HEK293 (cell line): Measurements from ENCODE around the gene SCNN1A.

Experiments
- ATF2 ChIP-seq: fragments of 450-650 bp; formaldehyde crosslinking; IDR thresholded peaks from 2 replicates; pipeline ENCODE4 v1.5.1; 2016; ENCODE audit warnings: missing biosample characterization, missing genetic modification characterization, low read depth
- BCL11B ChIP-seq: fragments of 450-650 bp; formaldehyde crosslinking; IDR thresholded peaks from 2 replicates; pipeline ENCODE4 v1.5.1; 2016; ENCODE audit warnings: low read depth, missing biosample characterization, missing genetic modification characterization
- FEZF1 ChIP-seq: fragments of 450-650 bp; formaldehyde crosslinking; IDR thresholded peaks from 2 replicates; pipeline ENCODE4 v1.5.1; 2016; ENCODE audit warnings: missing biosample characterization, missing genetic modification characterization
- GLIS2 ChIP-seq: fragments of 450-650 bp; formaldehyde crosslinking; IDR thresholded peaks from 2 replicates; pipeline ENCODE4 v1.5.1; 2016; ENCODE audit warnings: missing biosample characterization, missing genetic modification characterization
- HOXA7 ChIP-seq: sonication (generic); formaldehyde crosslinking; IDR thresholded peaks from 2 replicates; pipeline ENCODE4 v1.8.1; 2022; ENCODE audit warnings: missing genetic modification reagents, borderline replicate concordance
- KLF7 ChIP-seq: fragments of 450-650 bp; formaldehyde crosslinking; IDR thresholded peaks from 2 replicates; pipeline ENCODE4 v1.5.1; 2016; ENCODE audit warnings: missing biosample characterization, missing genetic modification characterization, borderline replicate concordance
- KLF8 ChIP-seq: fragments of 450-650 bp; formaldehyde crosslinking; IDR thresholded peaks from 2 replicates; pipeline ENCODE4 v1.5.1; 2016; ENCODE audit warnings: missing biosample characterization, missing genetic modification characterization
- SP2 ChIP-seq: fragments of 450-650 bp; formaldehyde crosslinking; IDR thresholded peaks from 2 replicates; pipeline ENCODE4 v1.5.1; 2016; ENCODE audit warnings: missing biosample characterization, missing genetic modification characterization
- ZBTB1 ChIP-seq: fragments of 450-650 bp; formaldehyde crosslinking; IDR thresholded peaks from 2 replicates; pipeline ENCODE4 v1.5.1; 2016; ENCODE audit warnings: missing biosample characterization, missing genetic modification characterization
- ZBTB8A ChIP-seq: fragments of 450-650 bp; formaldehyde crosslinking; IDR thresholded peaks from 2 replicates; pipeline ENCODE4 v1.5.1; 2016; ENCODE audit warnings: missing biosample characterization, missing genetic modification characterization
- ZNF10 ChIP-seq: fragments of 450-650 bp; formaldehyde crosslinking; IDR thresholded peaks from 2 replicates; pipeline ENCODE4 v1.5.1; 2017; ENCODE audit warnings: missing biosample characterization, missing genetic modification characterization
- ZNF140 ChIP-seq: fragments of 450-650 bp; formaldehyde crosslinking; IDR thresholded peaks from 2 replicates; pipeline ENCODE4 v1.5.1; 2016; ENCODE audit warnings: missing biosample characterization, missing genetic modification characterization
- ZNF175 ChIP-seq: fragments of 450-650 bp; formaldehyde crosslinking; IDR thresholded peaks from 2 replicates; pipeline ENCODE4 v1.5.1; 2016; ENCODE audit warnings: missing biosample characterization, missing genetic modification characterization
- ZNF202 ChIP-seq: fragments of 450-650 bp; formaldehyde crosslinking; IDR thresholded peaks from 2 replicates; pipeline ENCODE4 v1.5.1; 2016; ENCODE audit warnings: missing biosample characterization, missing genetic modification characterization, borderline replicate concordance
- ZNF214 ChIP-seq: fragments of 450-650 bp; formaldehyde crosslinking; IDR thresholded peaks from 2 replicates; pipeline ENCODE4 v1.5.1; 2017; ENCODE audit warnings: missing biosample characterization, mild to moderate bottlenecking, missing genetic modification characterization, borderline replicate concordance
- ZNF292 ChIP-seq: fragments of 450-650 bp; formaldehyde crosslinking; IDR thresholded peaks from 2 replicates; pipeline ENCODE4 v1.5.1; 2016; ENCODE audit warnings: low read depth, missing biosample characterization, missing genetic modification characterization, borderline replicate concordance
- ZNF366 ChIP-seq: fragments of 450-650 bp; formaldehyde crosslinking; conservative IDR thresholded peaks from 2 replicates; pipeline ENCODE4 v1.5.1; 2016; ENCODE audit warnings: missing biosample characterization, missing genetic modification characterization
- ZNF37A ChIP-seq: fragments of 450-650 bp; IDR thresholded peaks from 2 replicates; pipeline ENCODE4 v1.5.1; 2018; ENCODE audit warnings: missing biosample characterization, missing genetic modification characterization
- ZNF394 ChIP-seq: fragments of 450-650 bp; formaldehyde crosslinking; IDR thresholded peaks from 2 replicates; pipeline ENCODE4 v1.5.1; 2016; ENCODE audit warnings: missing biosample characterization, missing genetic modification characterization, mild to moderate bottlenecking, moderate library complexity, borderline replicate concordance
- ZNF423 ChIP-seq: fragments of 450-650 bp; formaldehyde crosslinking; IDR thresholded peaks from 2 replicates; pipeline ENCODE4 v1.5.1; 2016; ENCODE audit warnings: missing biosample characterization, missing genetic modification characterization
- ZNF510 ChIP-seq: fragments of 450-650 bp; formaldehyde crosslinking; IDR thresholded peaks from 2 replicates; pipeline ENCODE4 v1.5.1; 2018; ENCODE audit warnings: mild to moderate bottlenecking, missing genetic modification characterization, missing biosample characterization; ENCODE audit not compliant: insufficient replicate concordance
- ZNF544 ChIP-seq: fragments of 450-650 bp; formaldehyde crosslinking; IDR thresholded peaks from 2 replicates; pipeline ENCODE4 v1.5.0; 2017; ENCODE audit warnings: missing biosample characterization, missing genetic modification characterization
- ZNF549 ChIP-seq: fragments of 450-650 bp; IDR thresholded peaks from 2 replicates; pipeline ENCODE4 v1.5.1; 2018; ENCODE audit warnings: missing biosample characterization, missing genetic modification characterization, mild to moderate bottlenecking, inconsistent platforms, moderate library complexity
- ZNF560 ChIP-seq: fragments of 450-650 bp; formaldehyde crosslinking; IDR thresholded peaks from 2 replicates; pipeline ENCODE4 v1.5.1; 2017; ENCODE audit warnings: missing biosample characterization, missing genetic modification characterization, borderline replicate concordance
- ZNF629 ChIP-seq: fragments of 450-650 bp; formaldehyde crosslinking; IDR thresholded peaks from 2 replicates; pipeline ENCODE4 v1.5.1; 2017; ENCODE audit warnings: missing biosample characterization, missing genetic modification characterization
- ZNF707 ChIP-seq: fragments of 450-650 bp; formaldehyde crosslinking; IDR thresholded peaks from 2 replicates; pipeline ENCODE4 v1.5.1; 2016; ENCODE audit warnings: missing biosample characterization, missing genetic modification characterization
- ZNF791 ChIP-seq: fragments of 450-650 bp; formaldehyde crosslinking; IDR thresholded peaks from 2 replicates; pipeline ENCODE4 v1.5.1; 2016; ENCODE audit warnings: missing biosample characterization, missing genetic modification characterization
- ZNF830 ChIP-seq: fragments of 450-650 bp; IDR thresholded peaks from 2 replicates; pipeline ENCODE4 v1.5.0; 2018; ENCODE audit warnings: missing biosample characterization, missing genetic modification characterization, low read depth, mild to moderate bottlenecking, moderate library complexity
- ZSCAN4 ChIP-seq: fragments of 450-650 bp; formaldehyde crosslinking; IDR thresholded peaks from 2 replicates; pipeline ENCODE4 v1.5.1; 2017; ENCODE audit warnings: missing biosample characterization, missing genetic modification characterization
- TF ChIP-seq, protein P1 (sequence below): fragments of 450-650 bp; formaldehyde crosslinking; IDR thresholded peaks from 2 replicates; pipeline ENCODE4 v1.5.1; 2016; ENCODE audit warnings: missing biosample characterization, missing genetic modification characterization, borderline replicate concordance
- TF ChIP-seq, protein P2 (sequence below): fragments of 450-650 bp; formaldehyde crosslinking; IDR thresholded peaks from 2 replicates; pipeline ENCODE4 v1.5.1; 2017; ENCODE audit warnings: missing biosample characterization, missing genetic modification characterization
- TF ChIP-seq, protein P3 (sequence below): fragments of 450-650 bp; IDR thresholded peaks from 2 replicates; pipeline ENCODE4 v1.5.1; 2018; ENCODE audit warnings: missing biosample characterization, missing genetic modification characterization

Gene SCNN1A

DNA sequence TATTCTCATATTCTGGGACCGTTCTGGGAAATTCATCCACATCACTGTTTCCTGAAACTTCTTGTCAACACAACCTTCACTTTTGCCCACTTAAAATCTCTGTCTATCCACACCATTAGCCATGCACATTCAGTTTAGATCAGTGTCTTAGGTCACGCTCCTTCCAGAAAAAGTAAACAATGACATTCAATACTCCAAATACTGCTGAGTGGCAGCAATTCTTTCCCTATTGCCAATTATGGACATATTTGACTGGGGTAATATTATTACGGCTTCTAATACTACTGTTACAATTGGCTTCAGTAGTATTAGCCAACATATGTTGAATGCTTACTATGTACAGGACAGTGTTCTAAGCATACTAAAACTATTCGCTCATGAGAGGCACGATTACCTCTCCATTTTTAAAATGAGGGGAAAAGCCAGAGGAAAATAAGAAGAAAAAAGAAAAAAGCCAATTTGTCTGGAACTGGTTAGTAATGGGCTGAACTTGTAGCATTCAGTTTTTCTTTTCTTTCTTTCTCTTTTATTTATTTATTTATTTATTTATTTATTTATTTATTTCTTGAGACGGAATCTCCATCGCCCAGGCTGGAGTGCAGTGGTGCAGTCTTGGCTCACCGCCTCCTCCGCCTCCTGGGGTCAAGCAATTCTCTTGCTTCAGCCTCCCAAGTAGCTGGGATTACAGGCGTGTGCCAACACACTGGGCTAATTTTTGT is 32.0 kb upstream of the SCNN1A start (continued):
- no peak for TF ChIP-seq ZNF791 (tag by site-specific recombination)
- TF ChIP-seq ZBTB8A: peak; percentile 83
- TF ChIP-seq ZNF37A (tag by site-specific recombination): no peak
- TF ChIP-seq, protein P1, sequence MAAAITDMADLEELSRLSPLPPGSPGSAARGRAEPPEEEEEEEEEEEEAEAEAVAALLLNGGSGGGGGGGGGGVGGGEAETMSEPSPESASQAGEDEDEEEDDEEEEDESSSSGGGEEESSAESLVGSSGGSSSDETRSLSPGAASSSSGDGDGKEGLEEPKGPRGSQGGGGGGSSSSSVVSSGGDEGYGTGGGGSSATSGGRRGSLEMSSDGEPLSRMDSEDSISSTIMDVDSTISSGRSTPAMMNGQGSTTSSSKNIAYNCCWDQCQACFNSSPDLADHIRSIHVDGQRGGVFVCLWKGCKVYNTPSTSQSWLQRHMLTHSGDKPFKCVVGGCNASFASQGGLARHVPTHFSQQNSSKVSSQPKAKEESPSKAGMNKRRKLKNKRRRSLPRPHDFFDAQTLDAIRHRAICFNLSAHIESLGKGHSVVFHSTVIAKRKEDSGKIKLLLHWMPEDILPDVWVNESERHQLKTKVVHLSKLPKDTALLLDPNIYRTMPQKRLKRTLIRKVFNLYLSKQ: peak; percentile 72; the same call in 1 of the 2 replicates
- TF ChIP-seq, protein P2, sequence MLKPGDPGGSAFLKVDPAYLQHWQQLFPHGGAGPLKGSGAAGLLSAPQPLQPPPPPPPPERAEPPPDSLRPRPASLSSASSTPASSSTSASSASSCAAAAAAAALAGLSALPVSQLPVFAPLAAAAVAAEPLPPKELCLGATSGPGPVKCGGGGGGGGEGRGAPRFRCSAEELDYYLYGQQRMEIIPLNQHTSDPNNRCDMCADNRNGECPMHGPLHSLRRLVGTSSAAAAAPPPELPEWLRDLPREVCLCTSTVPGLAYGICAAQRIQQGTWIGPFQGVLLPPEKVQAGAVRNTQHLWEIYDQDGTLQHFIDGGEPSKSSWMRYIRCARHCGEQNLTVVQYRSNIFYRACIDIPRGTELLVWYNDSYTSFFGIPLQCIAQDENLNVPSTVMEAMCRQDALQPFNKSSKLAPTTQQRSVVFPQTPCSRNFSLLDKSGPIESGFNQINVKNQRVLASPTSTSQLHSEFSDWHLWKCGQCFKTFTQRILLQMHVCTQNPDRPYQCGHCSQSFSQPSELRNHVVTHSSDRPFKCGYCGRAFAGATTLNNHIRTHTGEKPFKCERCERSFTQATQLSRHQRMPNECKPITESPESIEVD (tag by site-specific recombination): no peak
- TF ChIP-seq ZNF394 (tag by site-specific recombination): peak; percentile 99
- no peak for TF ChIP-seq GLIS2
- no peak for TF ChIP-seq HOXA7 (CRISPR knock-in tag)
- no peak for TF ChIP-seq ZSCAN4
- no peak for TF ChIP-seq ZNF10 (tag by site-specific recombination)
- peak; percentile 63; the same call in 1 of the 2 replicates for TF ChIP-seq ZBTB1 (tag by site-specific recombination)
- no peak for TF ChIP-seq ZNF549 (tag by site-specific recombination)
- TF ChIP-seq ZNF830: no peak
- TF ChIP-seq, protein P3, sequence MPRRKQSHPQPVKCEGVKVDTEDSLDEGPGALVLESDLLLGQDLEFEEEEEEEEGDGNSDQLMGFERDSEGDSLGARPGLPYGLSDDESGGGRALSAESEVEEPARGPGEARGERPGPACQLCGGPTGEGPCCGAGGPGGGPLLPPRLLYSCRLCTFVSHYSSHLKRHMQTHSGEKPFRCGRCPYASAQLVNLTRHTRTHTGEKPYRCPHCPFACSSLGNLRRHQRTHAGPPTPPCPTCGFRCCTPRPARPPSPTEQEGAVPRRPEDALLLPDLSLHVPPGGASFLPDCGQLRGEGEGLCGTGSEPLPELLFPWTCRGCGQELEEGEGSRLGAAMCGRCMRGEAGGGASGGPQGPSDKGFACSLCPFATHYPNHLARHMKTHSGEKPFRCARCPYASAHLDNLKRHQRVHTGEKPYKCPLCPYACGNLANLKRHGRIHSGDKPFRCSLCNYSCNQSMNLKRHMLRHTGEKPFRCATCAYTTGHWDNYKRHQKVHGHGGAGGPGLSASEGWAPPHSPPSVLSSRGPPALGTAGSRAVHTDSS (tag by site-specific recombination): no peak
- no peak for TF ChIP-seq ZNF214 (tag by site-specific recombination)
- no peak for TF ChIP-seq ATF2 (tag by site-specific recombination)
- peak; percentile 92 for TF ChIP-seq ZNF202 (tag by site-specific recombination)
- no peak for TF ChIP-seq ZNF707
- no peak for TF ChIP-seq BCL11B
- peak; percentile 89; the same call in 1 of the 2 replicates for TF ChIP-seq ZNF140 (tag by site-specific recombination)
- 0 out of 2 replicates have a peak, but pooled peaks have one; percentile 37 for TF ChIP-seq ZNF366 (tag by site-specific recombination)
- TF ChIP-seq SP2 (tag by site-specific recombination): no peak
- TF ChIP-seq ZNF544 (tag by site-specific recombination): no peak
- TF ChIP-seq KLF7: peak; percentile 34; the same call in 1 of the 2 replicates
- TF ChIP-seq KLF8 (tag by site-specific recombination): no peak
- peak; percentile 67 for TF ChIP-seq ZNF629 (tag by site-specific recombination)
- TF ChIP-seq ZNF175: no peak
- TF ChIP-seq ZNF292 (tag by site-specific recombination): peak; percentile 88
- TF ChIP-seq ZNF510 (tag by site-specific recombination): peak; percentile 58
- TF ChIP-seq ZNF560 (tag by site-specific recombination): peak; percentile 93
- TF ChIP-seq FEZF1 (tag by site-specific recombination): no peak
- no peak for TF ChIP-seq ZNF423
